ENCODE data around the gene KIF26A.

- TF ChIP-seq GATA2 (IDR thresholded peaks at IDR 0.05; ENCODE audit: low read depth, low read length): no peak
- TF ChIP-seq GATA3 (IDR thresholded peaks at IDR 0.05; ENCODE audit: low read depth, low read length): no peak
Measured at GRCh38 chr14:104228716-104229533, 90.5 kb downstream of the KIF26A start.

All from SH-SY5Y (cell line).